Hepatocyte (in vitro differentiated cells): ENCODE results near the gene PPP3R1.

Experiments used
- EZH2 ChIP-seq: fragments of 200-600 bp; sonication (generic); IDR thresholded peaks from 2 replicates; pipeline ENCODE4 v1.6.1; 2016; ENCODE audit warnings: antibody characterized with exemption, mild to moderate bottlenecking, borderline replicate concordance
- EZH2phosphoT487 ChIP-seq: fragments of 200-600 bp; sonication (generic); IDR thresholded peaks from one replicate; pipeline ENCODE4 v1.6.1; 2018; ENCODE audit warnings: antibody characterized with exemption, mild to moderate bottlenecking, low read depth, moderate library complexity; ENCODE audit not compliant: unreplicated experiment, severe bottlenecking
- TF ChIP-seq, protein P1 (sequence below): fragments of 200-600 bp; sonication (generic); IDR thresholded peaks from 2 replicates; pipeline ENCODE4 v1.5.1; 2016; ENCODE audit warnings: antibody characterized with exemption, mild to moderate bottlenecking; ENCODE audit not compliant: poor library complexity

DNA sequence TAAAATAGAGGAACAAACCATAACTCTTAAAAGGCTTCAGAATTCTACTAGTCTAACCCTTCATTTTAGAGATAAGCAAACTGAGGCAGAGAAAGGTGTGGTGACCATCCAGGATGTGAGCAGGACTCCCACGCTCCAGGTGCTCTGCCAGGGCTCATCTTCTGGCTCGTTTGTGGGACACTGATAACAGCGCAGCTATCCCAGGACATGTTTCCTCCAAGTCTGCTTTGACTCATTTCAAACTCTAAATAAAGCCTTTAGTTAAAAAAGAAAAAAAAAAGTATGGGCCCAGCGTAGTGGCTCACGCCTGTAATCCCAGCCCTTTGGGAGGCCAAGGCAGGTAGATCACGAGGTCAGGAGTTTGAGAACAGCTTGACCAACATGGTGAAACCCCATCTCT lies 39.0 kb upstream of the PPP3R1 start:
- TF ChIP-seq, protein P1, sequence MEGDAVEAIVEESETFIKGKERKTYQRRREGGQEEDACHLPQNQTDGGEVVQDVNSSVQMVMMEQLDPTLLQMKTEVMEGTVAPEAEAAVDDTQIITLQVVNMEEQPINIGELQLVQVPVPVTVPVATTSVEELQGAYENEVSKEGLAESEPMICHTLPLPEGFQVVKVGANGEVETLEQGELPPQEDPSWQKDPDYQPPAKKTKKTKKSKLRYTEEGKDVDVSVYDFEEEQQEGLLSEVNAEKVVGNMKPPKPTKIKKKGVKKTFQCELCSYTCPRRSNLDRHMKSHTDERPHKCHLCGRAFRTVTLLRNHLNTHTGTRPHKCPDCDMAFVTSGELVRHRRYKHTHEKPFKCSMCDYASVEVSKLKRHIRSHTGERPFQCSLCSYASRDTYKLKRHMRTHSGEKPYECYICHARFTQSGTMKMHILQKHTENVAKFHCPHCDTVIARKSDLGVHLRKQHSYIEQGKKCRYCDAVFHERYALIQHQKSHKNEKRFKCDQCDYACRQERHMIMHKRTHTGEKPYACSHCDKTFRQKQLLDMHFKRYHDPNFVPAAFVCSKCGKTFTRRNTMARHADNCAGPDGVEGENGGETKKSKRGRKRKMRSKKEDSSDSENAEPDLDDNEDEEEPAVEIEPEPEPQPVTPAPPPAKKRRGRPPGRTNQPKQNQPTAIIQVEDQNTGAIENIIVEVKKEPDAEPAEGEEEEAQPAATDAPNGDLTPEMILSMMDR, result no peak
- no peak for TF ChIP-seq EZH2
- no peak for TF ChIP-seq EZH2phosphoT487
